Hepatocyte (in vitro differentiated cells): ENCODE results near the gene KRTAP17-1. TPM values are rescaled to one million over a fixed set of nuclear protein-coding genes. Genes with fewer than 3 reads are reported as not detected.

ENCODE experiments used
- DNase-seq: peaks from one replicate; pipeline ENCODE4 v3.0.0-alpha.2; 2016; ENCODE audit warnings: low spot score
- H2AFZ ChIP-seq: fragments of 200-600 bp; sonication (generic); 2 replicates; pipeline ENCODE4 v1.6.0; 2016; ENCODE audit warnings: antibody characterized with exemption, mild to moderate bottlenecking
- H3K27ac ChIP-seq: fragments of 200-600 bp; sonication (generic); 2 replicates; pipeline ENCODE4 v1.5.1; 2016; ENCODE audit warnings: mild to moderate bottlenecking
- H3K27me3 ChIP-seq: fragments of 200-600 bp; sonication (generic); 2 replicates; pipeline ENCODE4 v1.6.1; 2016
- H3K36me3 ChIP-seq: fragments of 200-600 bp; sonication (generic); replicated peaks from 2 replicates; pipeline ENCODE4 v1.5.1; 2016; ENCODE audit warnings: low read depth; ENCODE audit not compliant: insufficient read depth
- H3K4me1 ChIP-seq: fragments of 200-600 bp; sonication (generic); 2 replicates; pipeline ENCODE4 v1.5.1; 2016; ENCODE audit warnings: mild to moderate bottlenecking, moderate library complexity; ENCODE audit not compliant: insufficient read depth
- H3K4me2 ChIP-seq: fragments of 200-600 bp; sonication (generic); 2 replicates; pipeline ENCODE4 v1.6.0; 2016
- H3K4me3 ChIP-seq: fragments of 200-600 bp; sonication (generic); 2 replicates; pipeline ENCODE4 v1.5.1; 2016; ENCODE audit warnings: mild to moderate bottlenecking
- H3K79me2 ChIP-seq: fragments of 200-600 bp; sonication (generic); 2 replicates; pipeline ENCODE4 v1.6.0; 2017; ENCODE audit warnings: mild to moderate bottlenecking
- H3K9me2 ChIP-seq: fragments of 200-600 bp; sonication (generic); replicated peaks from 2 replicates; pipeline ENCODE4 v1.6.0; 2017; ENCODE audit warnings: mild to moderate bottlenecking; ENCODE audit not compliant: insufficient read depth
- H3K9me3 ChIP-seq: fragments of 200-600 bp; sonication (generic); 2 replicates; pipeline ENCODE4 v1.5.1; 2016; ENCODE audit warnings: low read depth, mild to moderate bottlenecking
- H4K20me1 ChIP-seq: fragments of 200-600 bp; sonication (generic); 2 replicates; pipeline ENCODE4 v1.6.0; 2016; ENCODE audit warnings: mild to moderate bottlenecking; ENCODE audit not compliant: insufficient read depth, poor library complexity, severe bottlenecking
- CTCF ChIP-seq: fragments of 200-600 bp; sonication (generic); IDR thresholded peaks from 2 replicates; pipeline ENCODE4 v1.5.1; 2016; ENCODE audit warnings: antibody characterized with exemption, mild to moderate bottlenecking; ENCODE audit not compliant: poor library complexity
- EZH2 ChIP-seq: fragments of 200-600 bp; sonication (generic); IDR thresholded peaks from 2 replicates; pipeline ENCODE4 v1.6.1; 2016; ENCODE audit warnings: antibody characterized with exemption, mild to moderate bottlenecking, borderline replicate concordance
- EZH2phosphoT487 ChIP-seq: fragments of 200-600 bp; sonication (generic); IDR thresholded peaks from one replicate; pipeline ENCODE4 v1.6.1; 2018; ENCODE audit warnings: antibody characterized with exemption, mild to moderate bottlenecking, low read depth, moderate library complexity; ENCODE audit not compliant: unreplicated experiment, severe bottlenecking
- WGBS: methylation state at CpG from one replicate; pipeline ENCODE4 v1.1.6; 2016; ENCODE audit warnings: low lambda C conversion rate; ENCODE audit errors: missing lambda C conversion rate; 5-methylcytosine and 5-hydroxymethylcytosine counted together
- polyA plus RNA-seq: library from polyadenylated mRNA; unstranded; fragments of >200 nt; fragmentation: Nextera tagmentation; extraction: Ambion mirVana; gene quantifications from 2 replicates; pipeline ENCODE4 v1.2.1, GENCODE V29; 2016
- total RNA-seq: library from RNA; depleted of rRNA; stranded (reverse); fragments of >200 nt; gene quantifications from 2 replicates; pipeline ENCODE4 v1.2.3, GENCODE V29; 2014

Gene KRTAP17-1
- total and polyA plus RNA-seq, 2 experiments from 2014 or later = 0.33 TPM; not detected in 1

DNA sequence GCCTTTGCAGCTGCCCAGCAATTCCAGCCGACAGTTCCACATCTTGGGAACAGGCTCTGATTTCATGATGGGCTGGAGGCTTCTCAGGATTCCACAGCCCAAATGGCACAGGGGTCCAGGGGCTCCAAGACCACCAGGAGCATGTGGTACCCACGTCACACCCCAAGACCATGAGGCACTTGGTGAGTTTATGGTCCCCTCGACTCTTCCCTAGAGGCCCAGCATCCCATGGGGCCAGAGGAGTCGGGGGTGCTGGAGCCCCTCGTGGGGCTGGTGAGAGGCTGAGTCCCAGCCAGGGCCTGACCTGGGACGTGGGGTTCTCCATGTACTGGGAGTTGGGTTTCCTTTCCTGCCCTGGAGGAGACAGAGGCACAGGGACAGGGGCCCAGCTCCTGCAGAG lies 10.1 kb upstream of the KRTAP17-1 start:
- no peaks in the 10 kb centered on the region for H3K27me3 ChIP-seq
- 94% methylated on average over 6 of the region's 6 CpGs for WGBS

GRCh38 chr17:41325126-41325525 lies 9.6 kb upstream of the KRTAP17-1 start:
- Histone ChIP-seq H3K4me2 (no peak overlapping the region), H3K79me2 (no peaks in the 10 kb centered on the region), H2AFZ (no peak overlapping the region), H3K4me1 (no peaks in the 10 kb centered on the region), H3K9me2 (no peaks in the 10 kb centered on the region), H3K9me3 (no peaks in the 10 kb centered on the region), H3K27me3 (no peaks in the 10 kb centered on the region), H3K4me3 (no peak overlapping the region), H3K27ac (no peak overlapping the region), H3K36me3 (no peaks in the 10 kb centered on the region), H4K20me1 (no peaks in the 10 kb centered on the region)
- no peak for TF ChIP-seq EZH2phosphoT487
- TF ChIP-seq EZH2 = no peak
- no peak for TF ChIP-seq CTCF
- 84% methylated on average over 8 of the region's 10 CpGs for WGBS
- DNase-seq = no peak

More for the DNA sequence above, 10.1 kb upstream of the KRTAP17-1 start:
- Histone ChIP-seq H3K9me2 (no peaks in the 10 kb centered on the region), H3K9me3 (no peaks in the 10 kb centered on the region), H2AFZ (no peak overlapping the region), H3K27ac (no peak overlapping the region), H3K4me1 (no peaks in the 10 kb centered on the region), H3K4me3 (no peak overlapping the region), H3K36me3 (no peaks in the 10 kb centered on the region), H3K79me2 (no peaks in the 10 kb centered on the region), H3K4me2 (no peak overlapping the region), H4K20me1 (no peaks in the 10 kb centered on the region)
- TF ChIP-seq CTCF = no peak
- TF ChIP-seq EZH2phosphoT487 = no peak
- TF ChIP-seq EZH2 = no peak
- no peak for DNase-seq

- Histone ChIP-seq H3K36me3 (no peaks in the 10 kb centered on the region), H3K4me1 (no peaks in the 10 kb centered on the region), H3K9me3 (peaks cover 5% of the 10 kb centered on the region), H3K4me2 (no peak overlapping the region), H4K20me1 (no peaks in the 10 kb centered on the region), H3K4me3 (no peak overlapping the region), H3K79me2 (no peaks in the 10 kb centered on the region), H3K9me2 (no peaks in the 10 kb centered on the region), H3K27ac (no peak overlapping the region), H3K27me3 (no peaks in the 10 kb centered on the region), H2AFZ (no peak overlapping the region)
- peak; percentile 76 for DNase-seq
- 74% methylated on average over 16 of the region's 16 CpGs for WGBS
- TF ChIP-seq CTCF = peak; percentile 37
- TF ChIP-seq EZH2phosphoT487 = no peak
Measured at GRCh38 chr17:41324180-41325075, 8.9 kb upstream of the KRTAP17-1 start.
